ENCODE data around the gene LRRC26. TPM values are rescaled to one million over a fixed set of nuclear protein-coding genes. Genes with fewer than 3 reads are reported as not detected.
A peak's percentile ranks its signal among the peaks of the same experiment; 100 is the strongest.

Gene LRRC26, protein sequence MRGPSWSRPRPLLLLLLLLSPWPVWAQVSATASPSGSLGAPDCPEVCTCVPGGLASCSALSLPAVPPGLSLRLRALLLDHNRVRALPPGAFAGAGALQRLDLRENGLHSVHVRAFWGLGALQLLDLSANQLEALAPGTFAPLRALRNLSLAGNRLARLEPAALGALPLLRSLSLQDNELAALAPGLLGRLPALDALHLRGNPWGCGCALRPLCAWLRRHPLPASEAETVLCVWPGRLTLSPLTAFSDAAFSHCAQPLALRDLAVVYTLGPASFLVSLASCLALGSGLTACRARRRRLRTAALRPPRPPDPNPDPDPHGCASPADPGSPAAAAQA
- polyA plus RNA-seq (2013, experiment 1 of 2; ENCODE audit: insufficient read length) = not detected
- polyA plus RNA-seq (2013, experiment 2 of 2; ENCODE audit: insufficient read length) = not detected

DNA sequence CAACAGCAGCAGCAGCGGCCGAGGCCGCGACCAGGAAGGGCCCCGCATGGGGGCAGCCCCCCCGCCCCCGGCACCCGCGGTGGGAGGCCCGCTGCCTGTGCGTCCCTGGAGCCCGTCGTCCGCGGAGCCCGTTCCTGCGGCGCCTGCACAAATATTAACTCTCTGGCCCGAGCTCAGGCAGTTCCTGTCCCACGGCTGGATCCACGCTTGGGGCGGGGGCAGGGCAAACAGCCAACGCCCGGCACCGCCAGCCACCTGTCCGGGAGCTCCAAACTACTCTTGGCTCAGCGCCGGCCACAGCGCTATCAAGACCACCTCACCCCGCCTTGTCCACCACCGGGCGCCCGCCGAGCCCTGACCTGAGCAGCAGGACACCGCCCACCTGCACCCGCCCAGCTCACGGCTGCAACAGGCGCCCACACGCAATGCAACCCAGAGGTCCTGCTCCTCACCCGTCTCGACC lies at the start of gene LRRC26:
Gene LRRC26 (minus strand): TSS at position 156 of the 463 bp plus-strand sequence. CDS start 108 bp downstream, at position 48.
- DNase-seq = no peak

DNA sequence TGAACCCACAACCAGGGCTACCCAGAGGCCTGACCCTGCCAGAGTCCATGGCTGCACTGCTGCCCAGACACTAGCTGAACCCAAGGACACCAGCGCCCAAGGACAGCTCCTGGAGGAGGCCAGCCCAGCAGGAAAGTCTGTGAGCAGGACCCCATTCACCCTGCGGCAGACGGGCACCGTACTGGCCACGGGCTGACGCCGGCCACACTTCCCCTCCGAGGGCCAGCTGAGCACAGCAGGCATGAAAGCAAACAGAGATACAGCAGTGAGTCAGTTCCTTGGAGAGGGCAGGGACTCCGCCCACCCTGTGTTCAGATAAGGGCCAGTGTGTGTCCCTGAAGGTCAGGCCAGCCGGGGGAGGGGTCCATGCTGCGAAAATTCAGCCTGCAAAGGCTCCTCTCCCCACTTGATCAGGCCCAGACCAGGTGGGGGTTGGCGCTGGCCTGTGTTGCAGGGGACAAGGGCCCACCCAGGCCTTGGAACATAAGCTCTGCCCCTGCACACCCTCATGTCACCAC lies 49.0 kb upstream of the LRRC26 start:
- no peak for DNase-seq

DNA sequence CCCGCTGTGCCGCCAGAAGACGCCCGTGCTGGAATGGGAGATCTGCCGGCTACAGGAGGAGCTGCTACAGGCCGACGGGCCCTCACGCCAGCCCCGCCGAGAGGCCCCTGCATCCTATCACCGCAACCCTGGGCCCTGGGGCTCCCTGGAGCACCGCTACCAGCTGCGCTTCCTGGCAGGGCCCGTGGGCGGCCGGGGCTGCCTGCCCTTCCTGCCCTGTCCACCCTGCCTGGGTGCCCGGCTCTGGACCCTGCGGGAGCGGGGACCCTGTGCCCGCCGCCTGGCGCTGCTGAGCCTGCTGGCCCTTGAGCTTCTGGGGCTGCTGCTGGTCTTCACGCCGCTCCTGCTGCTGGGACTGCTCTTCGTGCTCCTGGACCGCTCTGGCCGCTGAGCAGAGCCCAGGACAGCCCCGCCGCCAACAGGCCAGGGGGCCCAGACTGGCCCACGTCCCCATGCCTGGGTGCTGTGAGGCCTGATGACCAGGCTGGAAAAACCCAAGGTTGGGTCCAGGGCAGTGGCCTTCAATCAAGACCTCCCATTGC lies 48.4 kb upstream of the LRRC26 start:
- no peak for DNase-seq

DNA sequence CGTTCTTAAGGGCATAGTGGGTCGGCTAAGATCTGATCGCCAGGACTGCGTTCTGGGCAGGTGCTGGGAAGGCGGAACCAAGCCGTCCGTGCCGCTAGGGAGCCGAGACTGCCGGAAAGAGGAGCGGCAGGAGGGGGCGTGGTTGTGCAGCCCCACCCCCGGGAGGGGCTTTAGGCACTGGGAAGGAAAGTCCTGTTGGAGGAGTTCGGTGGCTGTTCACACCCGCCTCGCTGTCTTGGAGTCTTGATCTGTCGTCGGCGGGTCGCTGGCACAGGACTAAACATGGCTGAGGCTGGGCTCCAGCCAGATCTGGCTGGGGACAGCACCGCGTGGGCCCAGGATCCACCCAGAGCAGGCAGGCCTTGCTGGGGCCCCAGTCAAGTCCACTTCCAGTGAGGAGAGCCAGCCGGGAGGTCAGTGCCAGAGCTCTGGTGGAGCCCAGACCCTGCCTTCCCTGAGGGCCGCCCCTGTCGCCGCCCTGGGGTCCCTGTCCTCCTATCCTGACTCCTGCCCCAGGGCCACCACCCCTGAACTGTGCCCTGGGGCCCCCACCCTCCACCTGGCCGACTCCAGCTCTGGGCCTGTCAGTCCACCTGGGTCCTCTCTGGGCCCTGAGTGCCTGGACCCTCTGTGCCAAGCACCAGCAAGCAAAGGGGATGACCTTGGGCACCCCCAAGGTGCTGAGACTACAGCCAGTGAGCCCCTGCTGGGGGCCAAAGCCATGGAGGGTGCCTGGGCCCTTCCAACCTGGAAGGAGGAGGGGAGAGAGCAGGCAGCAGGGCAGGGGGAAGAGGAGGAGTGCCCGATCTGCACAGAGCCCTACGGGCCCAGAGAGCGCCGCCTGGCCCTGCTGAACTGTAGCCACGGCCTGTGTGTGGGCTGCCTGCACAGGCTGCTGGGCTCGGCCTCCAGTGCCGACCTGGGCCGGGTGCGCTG lies 47.7 kb upstream of the LRRC26 start:
- DNase-seq = no peak

DNA sequence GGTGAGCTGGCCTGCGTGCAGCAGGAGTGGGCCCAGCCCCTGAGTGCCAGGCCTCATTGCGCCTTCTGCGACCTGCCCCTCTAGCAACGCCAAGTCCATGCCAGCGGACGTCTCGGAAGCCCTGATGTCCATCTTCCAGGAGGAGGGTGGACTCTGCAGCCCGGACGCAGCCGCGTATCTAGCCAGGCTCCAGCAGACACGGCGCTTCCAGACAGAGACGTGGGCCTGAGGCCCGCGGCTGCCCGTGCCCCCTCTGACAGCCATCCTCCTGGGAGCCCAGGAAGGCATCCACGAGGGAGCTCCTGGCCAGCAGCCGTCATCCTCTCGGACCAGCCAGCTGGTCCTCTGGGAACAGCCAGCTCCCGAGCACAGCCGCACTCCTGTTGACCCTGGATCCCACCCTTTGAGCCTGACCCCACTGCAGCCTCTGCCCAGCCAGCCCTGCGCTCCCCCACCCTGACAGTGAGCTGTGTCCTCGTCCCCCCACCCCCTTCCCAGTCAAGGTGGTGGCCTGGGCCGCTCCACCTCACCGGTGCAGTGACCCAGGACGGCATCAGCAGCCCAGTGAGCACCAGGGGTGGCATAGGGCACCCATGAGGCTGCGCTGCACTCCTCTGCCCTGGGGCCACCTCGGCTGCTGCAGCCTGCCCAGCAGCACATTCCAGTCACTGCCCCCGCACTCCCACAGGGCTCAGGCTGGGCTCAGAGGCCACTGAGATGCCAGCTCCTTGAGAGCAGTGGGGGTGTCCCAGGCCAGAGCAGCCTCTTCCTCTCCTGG lies 46.5 kb upstream of the LRRC26 start:
- DNase-seq = no peak

DNA sequence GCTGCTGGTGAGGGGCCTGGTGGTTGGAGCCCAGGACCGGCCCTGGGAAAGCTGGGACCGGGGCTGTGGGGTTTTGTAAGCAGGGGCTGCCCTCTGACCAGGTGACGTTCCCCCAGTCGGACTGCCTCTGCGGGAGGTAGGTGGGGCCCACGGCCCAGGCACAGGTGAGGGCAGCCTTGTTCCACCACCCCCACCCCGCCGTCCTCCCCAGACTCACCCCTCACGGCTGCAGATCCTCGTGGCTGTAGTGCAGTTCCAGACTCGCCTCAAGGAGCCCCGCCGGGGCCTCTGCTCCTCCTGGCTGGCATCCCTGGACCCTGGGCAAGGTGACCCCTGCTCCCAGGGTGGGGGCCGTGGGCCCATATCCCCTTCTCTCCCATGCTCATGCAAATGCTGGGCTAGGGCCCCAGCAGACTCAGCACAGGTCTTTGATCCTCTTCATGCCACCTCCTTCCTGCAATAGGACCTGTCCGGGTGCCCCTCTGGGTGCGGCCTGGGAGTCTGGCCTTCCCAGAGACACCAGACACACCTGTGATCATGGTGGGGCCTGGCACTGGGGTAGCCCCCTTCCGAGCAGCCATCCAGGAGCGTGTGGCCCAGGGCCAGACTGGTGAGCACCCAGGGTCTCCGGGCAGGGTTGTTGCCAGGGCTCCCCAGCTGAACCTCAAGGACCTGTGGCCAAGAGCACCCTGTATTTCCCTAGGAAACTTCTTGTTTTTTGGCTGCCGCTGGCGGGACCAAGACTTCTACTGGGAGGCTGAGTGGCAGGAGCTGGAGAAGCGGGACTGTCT lies 45.5 kb upstream of the LRRC26 start:
- DNase-seq = no peak

DNA sequence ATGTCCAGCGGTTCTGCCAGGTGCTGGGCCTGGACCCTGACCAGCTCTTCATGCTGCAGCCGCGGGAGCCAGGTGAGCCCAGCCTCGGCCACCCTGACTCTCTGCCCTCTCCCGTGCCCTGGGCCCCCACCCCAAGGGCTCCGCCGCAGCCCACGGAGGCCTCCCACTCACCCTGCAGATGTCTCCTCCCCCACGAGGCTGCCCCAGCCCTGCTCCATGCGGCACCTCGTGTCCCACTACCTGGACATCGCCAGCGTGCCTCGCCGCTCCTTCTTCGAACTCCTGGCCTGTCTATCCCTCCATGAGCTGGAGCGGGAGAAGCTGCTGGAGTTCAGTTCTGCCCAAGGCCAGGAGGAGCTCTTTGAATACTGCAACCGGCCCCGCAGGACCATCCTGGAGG lies 44.8 kb upstream of the LRRC26 start:
- DNase-seq = no peak

DNA sequence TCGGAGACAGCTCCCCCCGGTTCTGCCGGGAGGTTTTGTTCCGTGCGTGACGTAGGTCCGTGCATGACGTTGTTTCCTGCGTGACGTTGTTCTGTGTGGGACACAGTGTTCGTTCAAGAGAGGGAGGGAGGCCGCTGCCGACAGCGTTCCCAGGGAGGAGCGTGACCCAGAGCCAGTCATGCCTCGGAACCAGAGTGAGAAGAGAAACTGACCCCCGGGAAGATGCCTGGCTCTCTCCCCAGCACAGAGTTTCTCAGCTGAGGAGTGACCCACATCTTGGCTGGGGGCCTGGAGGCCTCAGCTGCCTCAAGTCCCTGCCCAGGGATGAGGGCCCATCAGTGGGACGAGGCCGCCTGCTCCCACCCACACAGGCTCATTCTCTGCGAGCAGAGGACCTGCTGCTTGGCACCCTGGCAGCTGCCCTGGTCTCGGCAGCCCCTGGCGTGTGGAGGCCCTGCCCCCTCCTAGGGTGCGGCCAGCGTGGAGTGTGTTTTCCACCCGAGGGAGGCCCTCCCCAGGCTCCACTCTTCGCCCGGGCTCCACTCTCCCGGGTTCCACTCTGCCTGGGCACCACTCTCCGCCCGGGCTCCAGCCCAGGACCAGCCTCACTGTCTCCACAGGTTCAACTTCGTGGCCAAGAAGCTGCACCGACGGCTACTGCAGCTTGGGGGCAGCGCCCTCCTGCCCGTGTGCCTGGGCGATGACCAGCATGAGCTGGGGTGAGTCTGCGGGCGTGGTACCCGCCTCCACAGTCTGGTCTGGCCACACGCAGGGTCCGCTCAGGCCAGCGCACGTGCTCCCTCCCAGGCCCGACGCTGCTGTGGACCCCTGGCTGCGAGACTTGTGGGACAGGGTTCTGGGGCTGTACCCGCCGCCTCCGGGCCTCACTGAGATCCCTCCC lies 43.6 kb upstream of the LRRC26 start:
- no peak for DNase-seq

DNA sequence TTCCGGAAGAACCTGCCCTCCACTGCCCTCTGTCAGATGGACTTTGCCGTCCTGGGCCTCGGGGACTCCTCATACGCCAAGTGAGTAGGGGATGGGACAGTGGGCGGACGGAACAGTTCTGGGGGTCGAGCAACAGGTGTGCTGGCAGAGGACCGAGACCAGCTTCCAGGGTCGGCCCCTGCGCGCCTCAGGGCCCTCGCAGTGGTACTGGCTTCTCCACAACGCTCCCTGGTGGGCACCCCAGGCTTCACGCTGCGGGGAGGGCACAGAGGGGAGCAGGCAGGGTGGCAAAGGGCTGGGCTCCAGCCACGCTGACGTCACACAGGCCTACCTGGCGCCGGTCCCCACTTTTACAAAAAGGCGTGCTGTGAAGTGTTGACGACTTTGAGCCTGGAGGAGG lies 42.7 kb upstream of the LRRC26 start:
- DNase-seq = no peak

DNA sequence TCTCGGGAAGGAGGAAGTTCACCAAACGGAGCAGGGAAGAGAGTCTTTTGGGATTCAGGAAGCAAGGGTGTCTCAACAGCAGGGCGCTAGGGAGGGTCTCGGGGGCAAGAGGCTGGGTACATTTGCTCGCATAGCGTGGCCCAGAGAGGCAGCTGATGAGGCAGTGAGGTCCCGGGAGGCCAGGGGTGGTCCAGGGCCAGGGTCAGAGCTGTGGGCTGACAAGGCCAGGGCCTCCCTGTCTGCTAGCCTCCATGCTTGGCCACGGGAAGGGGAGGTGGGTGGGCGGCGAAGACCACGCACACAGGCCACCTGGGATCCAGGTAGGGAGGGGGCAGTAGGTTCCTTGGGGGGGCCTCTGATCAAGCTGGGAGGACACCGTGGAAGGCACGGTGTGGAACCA lies 41.7 kb upstream of the LRRC26 start:
- DNase-seq = no peak

DNA sequence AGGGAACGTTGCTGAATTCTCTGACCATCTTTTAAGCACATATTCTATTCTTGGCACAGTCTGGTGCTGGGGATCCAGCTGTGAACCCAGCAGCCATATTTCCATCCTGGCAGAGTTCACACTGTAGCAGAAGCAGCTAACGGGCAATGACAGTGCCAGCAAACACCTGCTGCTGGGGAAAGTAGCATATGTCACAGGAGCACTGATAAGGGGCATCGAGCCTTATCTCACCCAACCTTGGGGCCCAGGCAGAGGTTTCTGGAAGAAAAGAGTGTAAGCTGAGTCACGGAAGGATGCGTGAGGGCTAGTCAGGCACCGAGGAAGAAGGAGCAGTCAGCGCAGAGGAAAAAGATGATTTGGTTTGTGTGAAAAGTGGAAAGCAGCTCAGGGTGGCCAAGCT lies 36.8 kb upstream of the LRRC26 start:
- no peak for DNase-seq

DNA sequence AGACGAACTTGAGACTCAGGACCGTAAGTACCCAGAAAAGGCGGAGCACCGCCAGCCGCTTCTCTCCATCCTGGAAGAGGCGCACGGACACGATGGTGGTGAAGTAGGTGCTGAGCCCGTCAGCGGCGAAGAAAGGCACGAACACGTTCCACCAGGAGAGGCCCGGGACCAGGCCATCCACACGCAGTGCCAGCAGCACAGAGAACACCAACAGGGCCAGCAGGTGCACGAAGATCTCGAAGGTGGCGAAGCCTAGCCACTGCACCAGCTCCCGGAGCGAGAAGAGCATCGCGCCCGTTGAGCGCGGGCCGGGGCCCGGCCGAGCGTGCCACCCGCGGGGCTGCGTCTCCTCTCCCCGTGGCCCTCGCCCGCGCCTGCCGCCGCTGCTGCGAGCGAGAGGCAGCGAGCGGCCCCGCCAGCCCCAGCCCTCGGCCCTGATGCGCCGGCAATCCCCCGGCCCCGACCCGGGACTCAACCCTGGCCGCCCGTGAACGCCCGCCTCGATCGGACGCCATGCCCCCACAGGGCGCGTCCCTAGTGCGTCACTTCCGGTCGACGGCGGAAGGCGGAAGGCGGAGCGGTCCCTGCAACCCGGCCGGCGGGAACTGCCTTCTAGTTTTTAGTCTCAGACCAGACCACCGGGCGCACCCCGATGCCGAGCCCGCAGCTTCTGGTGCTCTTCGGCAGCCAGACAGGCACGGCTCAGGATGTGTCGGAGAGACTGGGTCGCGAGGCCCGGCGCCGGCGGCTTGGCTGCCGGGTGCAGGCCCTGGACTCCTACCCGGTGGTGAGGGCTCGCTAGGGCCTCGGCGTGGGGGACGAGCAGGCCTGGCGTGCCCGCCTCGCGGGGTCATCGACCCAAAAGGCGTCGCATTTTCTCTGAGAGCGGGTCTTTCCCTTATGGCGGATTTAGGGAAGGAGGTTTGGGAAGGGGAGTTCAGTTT lies 35.5 kb upstream of the LRRC26 start, which contains the start of the genes NDOR1 and TMEM203:
Gene NDOR1 (plus strand): TSS at position 575 of the 944 bp plus-strand sequence. CDS start 78 bp downstream, at position 653.
Gene TMEM203 (minus strand): TSS at position 523 of the 944 bp plus-strand sequence. CDS start 234 bp downstream, at position 289.
- peak; percentile 85 for DNase-seq

DNA sequence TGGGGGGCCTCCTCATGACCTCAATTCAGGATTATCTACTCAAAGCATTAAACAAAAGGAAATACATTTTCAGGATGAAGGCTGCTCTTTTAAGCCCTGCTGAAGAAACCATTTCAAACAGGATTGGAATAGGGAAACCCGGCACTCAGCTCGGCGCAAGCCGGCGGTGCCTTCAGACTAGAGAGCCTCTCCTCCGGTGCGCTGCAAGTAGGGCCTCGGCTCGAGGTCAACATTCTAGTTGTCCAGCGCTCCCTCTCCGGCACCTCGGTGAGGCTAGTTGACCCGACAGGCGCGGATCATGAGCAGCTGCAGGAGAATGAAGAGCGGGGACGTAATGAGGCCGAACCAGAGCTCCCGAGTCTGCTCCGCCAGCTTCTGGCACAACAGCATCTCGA lies 34.9 kb upstream of the LRRC26 start:
- no peak for DNase-seq

DNA sequence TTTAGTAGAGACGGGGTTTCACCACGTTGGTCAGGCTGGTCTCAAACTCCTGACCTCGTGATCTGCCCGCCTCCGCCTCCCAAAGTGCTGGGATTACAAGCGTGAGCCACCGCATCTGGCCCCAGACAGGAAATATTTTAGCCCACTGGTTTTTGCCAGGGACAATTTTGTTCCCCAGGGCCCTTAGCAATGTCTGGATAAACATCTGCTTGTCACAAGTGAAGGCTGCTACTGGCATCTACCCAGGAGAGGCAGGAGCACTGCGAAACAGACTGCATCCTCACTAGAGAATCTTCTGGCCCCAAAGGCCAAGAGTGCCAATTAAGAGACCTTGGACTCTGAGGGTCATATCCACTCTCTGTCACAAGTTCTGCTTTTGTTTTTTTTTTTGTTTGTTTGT lies 33.1 kb upstream of the LRRC26 start:
- no peak for DNase-seq

DNA sequence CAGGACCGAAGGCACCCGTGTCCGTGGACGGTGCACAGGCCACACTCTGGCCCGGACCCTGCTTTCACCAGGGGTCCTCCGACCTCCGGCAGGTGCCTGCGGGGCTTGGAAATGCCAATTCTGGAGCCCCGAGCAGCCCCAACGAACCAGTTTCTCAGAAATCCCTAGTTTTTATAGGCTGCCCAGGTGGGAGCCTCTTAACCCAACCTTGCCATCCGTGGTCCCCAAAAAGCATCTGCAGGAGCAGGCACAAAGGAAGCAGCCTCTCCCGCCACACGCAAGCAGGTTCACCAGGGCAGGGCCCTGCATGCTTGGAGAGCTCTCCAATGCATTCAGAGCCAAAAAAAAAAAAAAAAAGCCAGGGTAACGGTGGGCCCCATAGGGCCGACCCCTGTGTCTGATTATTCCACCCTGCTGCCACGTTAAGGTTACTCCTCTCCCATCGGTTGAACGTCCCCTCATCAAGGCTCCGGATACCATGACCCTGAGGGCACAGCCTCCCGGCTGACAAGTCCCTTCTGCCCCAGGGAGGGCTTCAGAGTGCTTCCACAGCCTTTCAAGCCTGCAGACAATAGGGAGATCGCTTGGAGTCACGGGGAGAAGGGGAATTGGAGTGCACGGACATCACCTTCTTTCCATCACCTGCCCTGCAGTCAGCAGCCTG lies 31.5 kb upstream of the LRRC26 start:
- no peak for DNase-seq

DNA sequence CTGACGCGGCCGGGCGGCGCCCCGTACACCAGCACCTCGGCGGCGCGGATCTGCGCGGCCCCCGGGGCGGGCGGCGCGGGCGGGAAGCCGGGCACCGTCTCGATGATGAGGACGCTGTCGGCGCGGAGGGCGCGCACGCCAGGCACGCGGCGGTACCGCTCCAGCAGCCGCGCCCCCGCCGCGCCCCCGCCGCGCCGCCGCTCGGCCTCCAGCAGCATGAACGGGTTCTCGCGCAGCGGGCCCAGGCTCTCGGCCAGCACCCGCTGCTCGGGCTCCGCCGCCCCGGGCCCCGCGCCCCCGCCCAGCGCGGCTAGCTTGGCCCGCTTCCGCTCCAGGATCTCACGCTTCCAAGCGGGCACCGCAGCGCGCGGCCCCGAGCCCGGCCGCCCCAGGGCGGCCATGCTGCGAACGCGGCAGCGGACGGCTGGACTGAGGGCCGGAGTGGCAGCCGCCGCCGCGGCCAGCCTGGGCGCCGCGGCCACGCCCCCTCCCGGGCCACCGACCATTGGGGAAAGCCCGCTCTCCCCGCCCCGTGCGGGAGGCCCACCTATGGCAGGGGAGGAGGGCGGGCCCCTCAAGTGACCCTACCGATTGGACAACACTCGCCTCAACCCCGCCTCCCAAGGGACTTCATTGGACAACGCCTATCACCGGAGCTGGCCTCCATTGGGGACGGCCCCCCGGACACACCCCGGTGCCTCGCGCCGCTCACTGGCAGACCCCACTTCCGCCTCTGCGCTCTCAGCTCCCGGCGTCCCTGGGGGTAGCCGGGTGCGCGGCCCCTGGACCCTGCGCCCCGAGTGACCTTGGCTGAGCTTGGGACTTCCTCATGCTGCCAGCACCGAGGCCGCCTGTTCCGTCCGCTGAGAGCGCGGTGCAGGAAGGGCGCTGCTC lies 30.7 kb upstream of the LRRC26 start, which contains the start of gene TPRN:
Gene TPRN (minus strand): TSS at position 431 of the 894 bp plus-strand sequence. CDS start 30 bp downstream, at position 401.
- DNase-seq = peak; percentile 99

Measured in fibroblast of skin of abdomen (primary cell).